GM12878 (cell line): Measurements from ENCODE around the gene EPS8L1.

ENCODE experiments used
- NBN ChIP-seq: fragments of 450-650 bp; IDR thresholded peaks from 2 replicates; pipeline ENCODE4 v1.6.1; 2016
- PAX8 ChIP-seq: fragments of 450-650 bp; IDR thresholded peaks from 2 replicates; pipeline ENCODE4 v1.6.1; 2017; ENCODE audit warnings: mild to moderate bottlenecking, moderate library complexity
- TARDBP ChIP-seq: IDR thresholded peaks from 2 replicates; pipeline ENCODE4 v1.6.1; 2016; ENCODE audit warnings: borderline replicate concordance
- TF ChIP-seq, protein P1 (sequence below): fragments of 450-650 bp; IDR thresholded peaks from 2 replicates; pipeline ENCODE4 v1.6.1; 2017; ENCODE audit warnings: mild to moderate bottlenecking
- TF ChIP-seq, protein P2 (sequence below): IDR thresholded peaks from 2 replicates; pipeline ENCODE4 v1.6.1; 2012; ENCODE audit warnings: mild to moderate bottlenecking, low read depth, low read length
- TF ChIP-seq, protein P3 (sequence below), 3 experiments: IDR thresholded peaks in 2 of 3; conservative IDR thresholded peaks in 1 of 3; 2 replicates each; pipeline ENCODE4 v1.5.1; 2011; ENCODE audit warnings: low read depth in 3 of 3, low read length in 3 of 3, mild to moderate bottlenecking in 3 of 3, control low read depth in 2 of 3, moderate library complexity in 2 of 3, inconsistent platforms in 1 of 3, mixed read lengths in 1 of 3; ENCODE audit not compliant: control insufficient read depth in 2 of 3, insufficient read depth in 1 of 3; ENCODE audit errors: extremely low read depth in 1 of 3

DNA sequence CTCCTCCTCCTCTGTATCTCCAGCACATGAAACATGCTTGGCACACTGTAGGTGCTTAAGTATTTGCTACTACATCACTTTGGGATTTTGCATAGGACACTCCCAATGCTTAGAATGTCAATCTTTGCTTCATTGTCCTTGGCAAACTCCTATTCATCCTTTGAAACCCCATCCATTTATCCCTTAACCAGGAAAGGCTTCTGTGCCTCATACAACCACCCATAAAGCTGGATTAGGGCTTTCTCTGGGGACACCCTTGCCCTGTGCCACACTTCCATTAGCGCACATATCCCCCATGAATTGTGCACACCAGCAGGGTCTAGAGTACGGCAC lies 5.8 kb upstream of the EPS8L1 start:
- TF ChIP-seq NBN (no peak), TARDBP (no peak), PAX8 (no peak)
- TF ChIP-seq, protein P1, sequence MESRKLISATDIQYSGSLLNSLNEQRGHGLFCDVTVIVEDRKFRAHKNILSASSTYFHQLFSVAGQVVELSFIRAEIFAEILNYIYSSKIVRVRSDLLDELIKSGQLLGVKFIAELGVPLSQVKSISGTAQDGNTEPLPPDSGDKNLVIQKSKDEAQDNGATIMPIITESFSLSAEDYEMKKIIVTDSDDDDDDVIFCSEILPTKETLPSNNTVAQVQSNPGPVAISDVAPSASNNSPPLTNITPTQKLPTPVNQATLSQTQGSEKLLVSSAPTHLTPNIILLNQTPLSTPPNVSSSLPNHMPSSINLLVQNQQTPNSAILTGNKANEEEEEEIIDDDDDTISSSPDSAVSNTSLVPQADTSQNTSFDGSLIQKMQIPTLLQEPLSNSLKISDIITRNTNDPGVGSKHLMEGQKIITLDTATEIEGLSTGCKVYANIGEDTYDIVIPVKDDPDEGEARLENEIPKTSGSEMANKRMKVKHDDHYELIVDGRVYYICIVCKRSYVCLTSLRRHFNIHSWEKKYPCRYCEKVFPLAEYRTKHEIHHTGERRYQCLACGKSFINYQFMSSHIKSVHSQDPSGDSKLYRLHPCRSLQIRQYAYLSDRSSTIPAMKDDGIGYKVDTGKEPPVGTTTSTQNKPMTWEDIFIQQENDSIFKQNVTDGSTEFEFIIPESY = no peak
- TF ChIP-seq, protein P2, sequence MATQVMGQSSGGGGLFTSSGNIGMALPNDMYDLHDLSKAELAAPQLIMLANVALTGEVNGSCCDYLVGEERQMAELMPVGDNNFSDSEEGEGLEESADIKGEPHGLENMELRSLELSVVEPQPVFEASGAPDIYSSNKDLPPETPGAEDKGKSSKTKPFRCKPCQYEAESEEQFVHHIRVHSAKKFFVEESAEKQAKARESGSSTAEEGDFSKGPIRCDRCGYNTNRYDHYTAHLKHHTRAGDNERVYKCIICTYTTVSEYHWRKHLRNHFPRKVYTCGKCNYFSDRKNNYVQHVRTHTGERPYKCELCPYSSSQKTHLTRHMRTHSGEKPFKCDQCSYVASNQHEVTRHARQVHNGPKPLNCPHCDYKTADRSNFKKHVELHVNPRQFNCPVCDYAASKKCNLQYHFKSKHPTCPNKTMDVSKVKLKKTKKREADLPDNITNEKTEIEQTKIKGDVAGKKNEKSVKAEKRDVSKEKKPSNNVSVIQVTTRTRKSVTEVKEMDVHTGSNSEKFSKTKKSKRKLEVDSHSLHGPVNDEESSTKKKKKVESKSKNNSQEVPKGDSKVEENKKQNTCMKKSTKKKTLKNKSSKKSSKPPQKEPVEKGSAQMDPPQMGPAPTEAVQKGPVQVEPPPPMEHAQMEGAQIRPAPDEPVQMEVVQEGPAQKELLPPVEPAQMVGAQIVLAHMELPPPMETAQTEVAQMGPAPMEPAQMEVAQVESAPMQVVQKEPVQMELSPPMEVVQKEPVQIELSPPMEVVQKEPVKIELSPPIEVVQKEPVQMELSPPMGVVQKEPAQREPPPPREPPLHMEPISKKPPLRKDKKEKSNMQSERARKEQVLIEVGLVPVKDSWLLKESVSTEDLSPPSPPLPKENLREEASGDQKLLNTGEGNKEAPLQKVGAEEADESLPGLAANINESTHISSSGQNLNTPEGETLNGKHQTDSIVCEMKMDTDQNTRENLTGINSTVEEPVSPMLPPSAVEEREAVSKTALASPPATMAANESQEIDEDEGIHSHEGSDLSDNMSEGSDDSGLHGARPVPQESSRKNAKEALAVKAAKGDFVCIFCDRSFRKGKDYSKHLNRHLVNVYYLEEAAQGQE = no peak
- TF ChIP-seq, protein P3, sequence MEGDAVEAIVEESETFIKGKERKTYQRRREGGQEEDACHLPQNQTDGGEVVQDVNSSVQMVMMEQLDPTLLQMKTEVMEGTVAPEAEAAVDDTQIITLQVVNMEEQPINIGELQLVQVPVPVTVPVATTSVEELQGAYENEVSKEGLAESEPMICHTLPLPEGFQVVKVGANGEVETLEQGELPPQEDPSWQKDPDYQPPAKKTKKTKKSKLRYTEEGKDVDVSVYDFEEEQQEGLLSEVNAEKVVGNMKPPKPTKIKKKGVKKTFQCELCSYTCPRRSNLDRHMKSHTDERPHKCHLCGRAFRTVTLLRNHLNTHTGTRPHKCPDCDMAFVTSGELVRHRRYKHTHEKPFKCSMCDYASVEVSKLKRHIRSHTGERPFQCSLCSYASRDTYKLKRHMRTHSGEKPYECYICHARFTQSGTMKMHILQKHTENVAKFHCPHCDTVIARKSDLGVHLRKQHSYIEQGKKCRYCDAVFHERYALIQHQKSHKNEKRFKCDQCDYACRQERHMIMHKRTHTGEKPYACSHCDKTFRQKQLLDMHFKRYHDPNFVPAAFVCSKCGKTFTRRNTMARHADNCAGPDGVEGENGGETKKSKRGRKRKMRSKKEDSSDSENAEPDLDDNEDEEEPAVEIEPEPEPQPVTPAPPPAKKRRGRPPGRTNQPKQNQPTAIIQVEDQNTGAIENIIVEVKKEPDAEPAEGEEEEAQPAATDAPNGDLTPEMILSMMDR (IDR thresholded peaks at IDR 0.05 in 2 of 3, conservative IDR thresholded peaks at IDR 0.05 in 1 of 3; ENCODE audit: control insufficient read depth in 2 of 3, extremely low read depth in 1 of 3, insufficient read depth in 1 of 3, low read depth in 3 of 3, low read length in 3 of 3) = no peak
